Stimulated activated CD4-positive, alpha-beta T cell treated with anti-CD3 and anti-CD28 coated beads, TNF-alpha, amount 100 ng/mL, for 4 hours (primary cell): Measurements from ENCODE around the gene CRHR2.

ENCODE experiments used
- DNase-seq, 3 experiments: peaks; one replicate each; pipeline ENCODE4 v3.0.0-alpha.2; 2020; ENCODE audit warnings: low read depth in 3 of 3

Gene CRHR2

GRCh38 chr7:30679664-30680063 is 2.6 kb downstream of the CRHR2 start:
- DNase-seq, result no peak

GRCh38 chr7:30678805-30679204 is 3.5 kb downstream of the CRHR2 start:
- DNase-seq, result no peak

- DNase-seq, result no peak
Observed at GRCh38 chr7:30674876-30675275, 7.4 kb downstream of the CRHR2 start.

- DNase-seq, result no peak
Observed at GRCh38 chr7:30674420-30674819, 7.8 kb downstream of the CRHR2 start.

- DNase-seq, result no peak
Observed at GRCh38 chr7:30671793-30672465, 10.3 kb downstream of the CRHR2 start.

- DNase-seq, result no peak
Observed at GRCh38 chr7:30668102-30668501, 14.2 kb downstream of the CRHR2 start.

- DNase-seq, result no peak
Observed at GRCh38 chr7:30667172-30667571, 15.1 kb downstream of the CRHR2 start.

- DNase-seq, result no peak
Observed at GRCh38 chr7:30665449-30665848, 16.8 kb downstream of the CRHR2 start.

GRCh38 chr7:30665043-30665442 is 17.2 kb downstream of the CRHR2 start:
- DNase-seq, result no peak

GRCh38 chr7:30664184-30664885 is 17.9 kb downstream of the CRHR2 start:
- DNase-seq, result no peak

- no peak for DNase-seq
Observed at GRCh38 chr7:30663414-30663813, 18.8 kb downstream of the CRHR2 start.

- DNase-seq, result no peak
Observed at GRCh38 chr7:30662431-30662939, 19.8 kb downstream of the CRHR2 start.

GRCh38 chr7:30661926-30662325 is 20.3 kb downstream of the CRHR2 start:
- DNase-seq, result no peak

GRCh38 chr7:30660331-30661255 is 21.7 kb downstream of the CRHR2 start:
- no peak for DNase-seq

- DNase-seq, result no peak
Observed at GRCh38 chr7:30659312-30659711, 22.9 kb downstream of the CRHR2 start.

GRCh38 chr7:30658479-30659074 is 23.7 kb downstream of the CRHR2 start:
- no peak for DNase-seq

- no peak for DNase-seq
Observed at GRCh38 chr7:30657131-30657530, 25.1 kb downstream of the CRHR2 start.

GRCh38 chr7:30656006-30656957 is 26.0 kb downstream of the CRHR2 start:
- no peak for DNase-seq

- no peak for DNase-seq
Observed at GRCh38 chr7:30655096-30655970, 26.9 kb downstream of the CRHR2 start.
